PC-3 (cell line): ENCODE results near the gene FKBP2. TPM values are rescaled to one million over a fixed set of nuclear protein-coding genes. Genes with fewer than 3 reads are reported as not detected.

Source experiments
- ATAC-seq: fragments of 200-7000 bp; cut with Tn5 transposase; 2 replicates; pipeline ENCODE4 v1.9.1; 2020; ENCODE audit warnings: mild to moderate bottlenecking, moderate library complexity
- Bru-seq: library from RNA; stranded (reverse); fragments of 400-500 nt; gene quantifications from one replicate; lab custom pipeline; 2021; lab: Mats Ljungman, UMichigan
- BruChase-seq, 2 experiments: library from RNA; stranded (reverse); fragments of 400-500 nt; gene quantifications; one replicate each; lab custom pipeline; 2021; lab: Mats Ljungman, UMichigan
- BruUV-seq: library from RNA; stranded (reverse); fragments of 400-500 nt; replicated peaks from 2 replicates; lab custom pipeline; 2021; lab: Mats Ljungman, UMichigan
- CTCF ChIA-PET: fragments of 300-600 bp; sonication (Branson Sonifier 250); formaldehyde crosslinking; loops from one replicate; lab custom pipeline; 2022; ENCODE audit warnings: antibody characterized with exemption; lab: Charles Lee
- POLR2A ChIA-PET: fragments of 300-600 bp; sonication (Branson Sonifier 250); formaldehyde crosslinking; loops from one replicate; lab custom pipeline; 2022; ENCODE audit warnings: antibody characterized with exemption; ENCODE audit not compliant: unreplicated experiment; lab: Charles Lee
- DNase-seq: peaks from one replicate; pipeline ENCODE4 v3.0.0-alpha.2; 2015
- H2AFZ ChIP-seq: fragments of 300-600 bp; sonication (generic); 2 replicates; pipeline ENCODE4 v1.6.0; 2016; ENCODE audit warnings: antibody characterized with exemption, low read length
- H3F3A ChIP-seq: fragments of 300-600 bp; sonication (generic); one replicate; pipeline ENCODE4 v1.6.0; 2017; ENCODE audit warnings: antibody characterized with exemption, low read length, control low read depth, mild to moderate bottlenecking; ENCODE audit not compliant: unreplicated experiment
- H3K27ac ChIP-seq: fragments of 300-600 bp; sonication (generic); 2 replicates; pipeline ENCODE4 v1.5.1; 2016; ENCODE audit warnings: mild to moderate bottlenecking, low read length
- H3K27me3 ChIP-seq: fragments of 300-600 bp; sonication (generic); 2 replicates; pipeline ENCODE4 v1.6.1; 2016; ENCODE audit warnings: low read length, mixed read lengths
- H3K36me3 ChIP-seq: fragments of 300-600 bp; sonication (generic); 2 replicates; pipeline ENCODE4 v1.6.1; 2016; ENCODE audit warnings: low read depth, mixed run types, low read length, mixed read lengths
- H3K4me1 ChIP-seq: fragments of 300-600 bp; sonication (generic); 2 replicates; pipeline ENCODE4 v1.5.1; 2016; ENCODE audit warnings: low read length; ENCODE audit not compliant: insufficient read depth
- H3K4me2 ChIP-seq: fragments of 300-600 bp; sonication (generic); 2 replicates; pipeline ENCODE4 v1.6.0; 2016; ENCODE audit warnings: low read length
- H3K4me3 ChIP-seq: fragments of 300-600 bp; sonication (generic); 2 replicates; pipeline ENCODE4 v1.5.1; 2016; ENCODE audit warnings: mild to moderate bottlenecking, low read length, mixed read lengths
- H3K79me2 ChIP-seq: fragments of 300-600 bp; sonication (generic); 2 replicates; pipeline ENCODE4 v1.6.1; 2017; ENCODE audit warnings: low read length, mixed read lengths
- H3K9ac ChIP-seq: fragments of 300-600 bp; sonication (generic); 2 replicates; pipeline ENCODE4 v1.6.0; 2016; ENCODE audit warnings: mild to moderate bottlenecking, low read length
- H3K9me2 ChIP-seq: fragments of 300-600 bp; sonication (generic); replicated peaks from 2 replicates; pipeline ENCODE4 v1.6.1; 2016; ENCODE audit warnings: mixed run types, low read length, mixed read lengths
- H3K9me3 ChIP-seq: fragments of 300-600 bp; sonication (generic); 2 replicates; pipeline ENCODE4 v1.6.1; 2016; ENCODE audit warnings: low read length, mixed read lengths
- H4K20me1 ChIP-seq: fragments of 300-600 bp; sonication (generic); 2 replicates; pipeline ENCODE4 v1.6.1; 2016; ENCODE audit warnings: low read length, mixed read lengths
- CTCF ChIP-seq: fragments of 300-600 bp; sonication (generic); conservative IDR thresholded peaks from 2 replicates; pipeline ENCODE4 v1.5.1; 2017; ENCODE audit warnings: antibody characterized with exemption, low read depth, mild to moderate bottlenecking, low read length
- EZH2 ChIP-seq: fragments of 300-600 bp; sonication (generic); IDR thresholded peaks from one replicate; pipeline ENCODE4 v1.6.1; 2017; ENCODE audit warnings: antibody characterized with exemption, mild to moderate bottlenecking, low read length; ENCODE audit not compliant: unreplicated experiment
- EZH2phosphoT487 ChIP-seq: fragments of 300-600 bp; sonication (generic); IDR thresholded peaks from 2 replicates; pipeline ENCODE4 v1.6.1; 2018; ENCODE audit warnings: mild to moderate bottlenecking, antibody characterized with exemption, low read length, borderline replicate concordance
- intact Hi-C: fragments of 100-400 bp; cut with micrococcal nuclease; formaldehyde crosslinking; loops from 2 replicates; pipeline ENCODE4 v1.9.0; 2023
- long read RNA-seq: library from polyadenylated mRNA; unstranded; transcript quantifications from one replicate; pipeline ENCODE4 v2.0.0, GENCODE V29; 2021; ENCODE audit not compliant: unreplicated experiment
- total RNA-seq: library from RNA; depleted of rRNA; stranded (reverse); fragments of >200 nt; gene quantifications from 2 replicates; pipeline ENCODE4 v1.2.3, GENCODE V29; 2014; rRNA removed

FKBP2 gene
- 215 and 248 TPM in 2 replicates for total RNA-seq
- percentile 96 among the genes with signal in this experiment for Bru-seq, nascent RNA
- percentile 95 among the genes with signal in this experiment for BruChase-seq, experiment 1, labeled RNA remaining after a 6-hour chase
- percentile 95 among the genes with signal in this experiment for BruChase-seq, experiment 2, labeled RNA remaining after a 2-hour chase
- long read RNA-seq, transcript FKBP2-202 (6 exons, 1,002 nt) = minor isoform, 28 of 285 reads
- long read RNA-seq, transcript FKBP2-203 (6 exons, 613 nt) = minor isoform, 11 of 285 reads
- long read RNA-seq, transcript FKBP2-201 (6 exons, 657 nt) = major isoform, 110 of 285 reads
- long read RNA-seq, partial matches to known transcripts = 113 of 285 reads
- long read RNA-seq, other reads (novel, unspliced or antisense) = 22 of 285 reads

GRCh38 chr11:64240435-64241240 is at the start of gene FKBP2:
TSS of gene FKBP2 (plus strand) at chr11:64241095. CDS start at chr11:64242388, 1,293 bp downstream.
- Histone ChIP-seq H3F3A (peaks cover 16% of the 10 kb centered on the region), H4K20me1 (peaks cover 8% of the 10 kb centered on the region; the same call in 1 of the 2 replicates), H3K4me2 (peak within 1 kb of the TSS; percentile 94), H3K79me2 (peaks cover 43% of the 10 kb centered on the region), H3K4me1 (peaks cover 71% of the 10 kb centered on the region), H2AFZ (peak within 1 kb of the TSS; percentile 79), H3K4me3 (peak within 1 kb of the TSS; percentile 87), H3K36me3 (peaks cover 14% of the 10 kb centered on the region; the same call in 1 of the 2 replicates), H3K27me3 (no peaks in the 10 kb centered on the region), H3K27ac (peak within 1 kb of the TSS; percentile 98), H3K9me2 (no peaks in the 10 kb centered on the region), H3K9ac (peak within 1 kb of the TSS; percentile 89), H3K9me3 (no peaks in the 10 kb centered on the region)
- ChIA-PET POLR2A (interaction anchor here (0.6 to 1.0 kb wide), 5 partner anchors 10 to 505 kb away, joined by 3 to 9 read pairs (median 4); partner anchors contain the start of gene PRDX5), CTCF (interaction anchor here (0.7 to 1.1 kb wide), 4 partner anchors 12 to 60 kb away, joined by 3 to 5 read pairs (median 4); partner anchors contain the start of gene CATSPERZ)
- ATAC-seq (peak; percentile 23), DNase-seq (peak; percentile 99)
- intact Hi-C loops = loop anchor here (2.0 kb wide), 1 partner anchor 64 kb away; the partner anchor contains the start of gene ESRRA
- TF ChIP-seq EZH2phosphoT487 = no peak; the same call in 1 of the 2 replicates
- no peak for TF ChIP-seq CTCF
- TF ChIP-seq EZH2 = no peak
- BruUV-seq = TSS peak; percentile 57

- H3F3A ChIP-seq = no peaks in the 10 kb centered on the region
- peaks cover 44% of the 10 kb centered on the region for H4K20me1 ChIP-seq
- no peak for ATAC-seq
- H3K4me2 ChIP-seq = no peak overlapping the region
- ChIA-PET POLR2A (no interaction called here), CTCF (interaction anchor here (1.1 kb wide), 1 partner anchor 12 kb away, joined by 3 read pairs; no protein-coding TSS in a partner anchor)
- peaks cover 9% of the 10 kb centered on the region; the same call in 1 of the 2 replicates for H3K79me2 ChIP-seq
- no peak overlapping the region for H3K27ac ChIP-seq
- no peaks in the 10 kb centered on the region for H3K27me3 ChIP-seq
- intact Hi-C loops = no loop called here
- H3K9me3 ChIP-seq = no peaks in the 10 kb centered on the region
- no peak overlapping the region for H3K4me3 ChIP-seq
- H3K9ac ChIP-seq = no peak overlapping the region
- no peak overlapping the region for H2AFZ ChIP-seq
- no peaks in the 10 kb centered on the region for H3K9me2 ChIP-seq
- peaks cover 70% of the 10 kb centered on the region for H3K36me3 ChIP-seq
- peaks cover 3% of the 10 kb centered on the region; the same call in 1 of the 2 replicates for H3K4me1 ChIP-seq
- no TSS peak for BruUV-seq
- TF ChIP-seq CTCF (no peak), EZH2 (no peak), EZH2phosphoT487 (no peak)
- DNase-seq = no peak
Measured at GRCh38 chr11:64192434-64192833, 48.5 kb upstream of the FKBP2 start.
